Osteoblast (primary cell): ENCODE data around the gene GDI1. TPM values are rescaled to one million over a fixed set of nuclear protein-coding genes. Genes with fewer than 3 reads are reported as not detected.
A peak's percentile ranks its signal among the peaks of the same experiment; 100 is the strongest.

Experiments used
- DNase-seq: peaks from one replicate; pipeline ENCODE4 v3.0.0; 2011; ENCODE audit warnings: low spot score, mixed read lengths; ENCODE audit not compliant: insufficient read length; ENCODE audit errors: missing footprints
- H2AFZ ChIP-seq: 2 replicates; pipeline ENCODE4 v1.6.0; 2011; ENCODE audit warnings: mild to moderate bottlenecking, low read length
- H3K27ac ChIP-seq: 2 replicates; pipeline ENCODE4 v1.5.1; 2011; ENCODE audit warnings: mild to moderate bottlenecking, low read depth, low read length, moderate library complexity
- H3K27me3 ChIP-seq: 2 replicates; pipeline ENCODE4 v1.6.0; 2012; ENCODE audit warnings: mild to moderate bottlenecking, control low read depth, inconsistent platforms, low read length, moderate library complexity; ENCODE audit not compliant: insufficient read depth
- H3K36me3 ChIP-seq: 2 replicates; pipeline ENCODE4 v1.5.1; 2011; ENCODE audit warnings: mild to moderate bottlenecking, low read length, control low read depth, moderate library complexity; ENCODE audit not compliant: insufficient read depth
- H3K4me1 ChIP-seq: 2 replicates; pipeline ENCODE4 v1.5.1; 2011; ENCODE audit warnings: mild to moderate bottlenecking, low read length, control low read depth, moderate library complexity; ENCODE audit not compliant: insufficient read depth
- H3K4me2 ChIP-seq: 2 replicates; pipeline ENCODE4 v1.6.0; 2011; ENCODE audit warnings: mild to moderate bottlenecking, low read length; ENCODE audit not compliant: insufficient read depth
- H3K4me3 ChIP-seq: fragments of 200-600 bp; sonication (generic); 3 replicates; pipeline ENCODE4 v1.5.1; 2012; ENCODE audit warnings: mild to moderate bottlenecking, low read length, inconsistent platforms; ENCODE audit not compliant: insufficient read depth
- H3K79me2 ChIP-seq: 2 replicates; pipeline ENCODE4 v1.6.0; 2012; ENCODE audit warnings: mild to moderate bottlenecking, low read length, control low read depth, inconsistent platforms; ENCODE audit not compliant: insufficient read depth
- H3K9me3 ChIP-seq: 2 replicates; pipeline ENCODE4 v1.5.1; 2011; ENCODE audit warnings: low read depth, low read length, control low read depth
- H4K20me1 ChIP-seq: 2 replicates; pipeline ENCODE4 v1.6.0; 2012; ENCODE audit warnings: mild to moderate bottlenecking, low read length, control low read depth; ENCODE audit not compliant: insufficient read depth
- total RNA-seq: library from RNA; depleted of rRNA; stranded (reverse); fragments of >200 nt; gene quantifications from 2 replicates; pipeline ENCODE4 v1.2.3, GENCODE V29; 2012
- TF ChIP-seq, protein P1 (sequence below): IDR thresholded peaks from 2 replicates; pipeline ENCODE4 v1.5.1; 2011; ENCODE audit warnings: mild to moderate bottlenecking, low read depth, low read length, moderate library complexity; ENCODE audit errors: extremely low read depth

Gene GDI1
- total RNA-seq, 1 donor: 74.6 TPM

DNA sequence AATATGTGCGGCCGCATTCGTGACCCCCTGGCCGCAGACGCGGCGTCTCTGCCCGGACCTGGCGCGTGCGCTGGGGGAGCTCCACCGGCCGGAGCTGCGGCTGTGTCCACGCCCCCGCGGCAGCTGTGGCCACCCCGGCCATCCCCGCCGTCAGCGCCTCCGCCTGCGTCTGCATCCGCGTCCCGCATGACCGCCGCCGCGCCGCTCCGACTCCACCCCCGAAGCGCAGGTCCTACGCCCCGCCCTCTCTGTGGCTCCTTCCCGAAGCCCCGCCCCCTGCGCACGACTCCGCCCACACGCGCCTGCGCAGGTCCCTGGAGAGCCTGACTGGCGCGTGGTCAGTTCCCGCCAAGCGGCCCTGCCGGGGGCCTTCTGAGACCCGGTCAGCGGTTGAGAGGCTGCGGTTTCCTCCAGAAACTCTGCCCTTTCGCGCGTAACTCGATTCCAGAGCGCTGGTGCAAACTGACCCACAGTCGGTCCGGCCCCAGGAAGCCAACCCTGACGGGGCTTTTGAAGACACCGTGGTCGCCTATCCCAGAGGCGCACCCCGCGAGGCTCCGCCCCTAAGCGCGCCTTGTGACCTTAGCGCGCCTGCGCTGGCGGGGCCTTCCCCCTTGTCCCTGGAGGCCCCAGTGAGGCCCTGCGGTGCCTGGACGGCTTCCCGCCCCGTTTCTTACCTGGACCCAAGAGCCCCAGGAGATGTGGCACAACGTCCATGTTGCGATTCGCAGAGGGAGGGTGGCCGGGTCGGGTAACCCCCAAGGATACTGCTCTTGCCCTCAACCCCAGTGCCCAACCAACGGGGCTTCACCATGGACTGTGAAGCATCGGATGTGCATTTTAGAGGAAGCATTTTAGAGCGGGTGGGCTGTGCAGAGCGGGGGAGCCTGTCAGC is 42.0 kb downstream of the GDI1 start, which contains the start of gene LAGE3:
LAGE3 (minus strand) TSS at position 554 of the 895 bp plus-strand sequence; CDS start at position 188, 366 bp downstream.
- TF ChIP-seq, protein P1, sequence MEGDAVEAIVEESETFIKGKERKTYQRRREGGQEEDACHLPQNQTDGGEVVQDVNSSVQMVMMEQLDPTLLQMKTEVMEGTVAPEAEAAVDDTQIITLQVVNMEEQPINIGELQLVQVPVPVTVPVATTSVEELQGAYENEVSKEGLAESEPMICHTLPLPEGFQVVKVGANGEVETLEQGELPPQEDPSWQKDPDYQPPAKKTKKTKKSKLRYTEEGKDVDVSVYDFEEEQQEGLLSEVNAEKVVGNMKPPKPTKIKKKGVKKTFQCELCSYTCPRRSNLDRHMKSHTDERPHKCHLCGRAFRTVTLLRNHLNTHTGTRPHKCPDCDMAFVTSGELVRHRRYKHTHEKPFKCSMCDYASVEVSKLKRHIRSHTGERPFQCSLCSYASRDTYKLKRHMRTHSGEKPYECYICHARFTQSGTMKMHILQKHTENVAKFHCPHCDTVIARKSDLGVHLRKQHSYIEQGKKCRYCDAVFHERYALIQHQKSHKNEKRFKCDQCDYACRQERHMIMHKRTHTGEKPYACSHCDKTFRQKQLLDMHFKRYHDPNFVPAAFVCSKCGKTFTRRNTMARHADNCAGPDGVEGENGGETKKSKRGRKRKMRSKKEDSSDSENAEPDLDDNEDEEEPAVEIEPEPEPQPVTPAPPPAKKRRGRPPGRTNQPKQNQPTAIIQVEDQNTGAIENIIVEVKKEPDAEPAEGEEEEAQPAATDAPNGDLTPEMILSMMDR: no peak
- Histone ChIP-seq H3K27ac (peak within 1 kb of the TSS; percentile 33), H3K4me2 (peak within 1 kb of the TSS; percentile 76), H3K9me3 (no peaks in the 10 kb centered on the region), H2AFZ (peak within 1 kb of the TSS; percentile 65), H3K27me3 (no peaks in the 10 kb centered on the region), H3K4me3 (peak within 1 kb of the TSS; percentile 64), H3K4me1 (no peaks in the 10 kb centered on the region), H4K20me1 (no peaks in the 10 kb centered on the region), H3K36me3 (peaks cover 5% of the 10 kb centered on the region), H3K79me2 (no peaks in the 10 kb centered on the region)
- DNase-seq: peak; percentile 98

DNA sequence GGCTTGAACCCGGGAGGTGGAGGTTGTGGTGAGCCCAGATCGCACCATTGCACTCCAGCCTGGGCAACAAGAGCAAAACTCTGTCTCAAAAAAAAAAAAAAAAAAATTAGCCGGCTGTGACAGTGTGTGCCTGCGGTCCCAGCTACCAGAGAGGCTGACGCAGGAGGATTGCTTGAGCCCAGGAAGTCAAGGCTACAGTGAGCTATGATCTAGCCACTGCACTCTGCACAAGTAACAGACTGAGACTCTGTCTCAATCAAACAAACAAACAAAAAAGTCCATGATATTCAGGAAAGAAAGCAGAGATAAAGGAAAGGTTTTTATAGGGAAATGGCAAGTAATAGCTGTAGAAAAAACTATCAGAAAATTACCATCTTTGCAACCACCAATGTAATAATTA is 44.2 kb downstream of the GDI1 start:
- Histone ChIP-seq H3K4me2 (no peak overlapping the region), H3K79me2 (peaks cover 7% of the 10 kb centered on the region), H3K27ac (no peak overlapping the region), H3K4me1 (no peaks in the 10 kb centered on the region), H4K20me1 (no peaks in the 10 kb centered on the region), H3K4me3 (no peak overlapping the region), H3K36me3 (peaks cover 9% of the 10 kb centered on the region), H3K27me3 (no peaks in the 10 kb centered on the region), H3K9me3 (no peaks in the 10 kb centered on the region), H2AFZ (no peak overlapping the region)
- peak; percentile 14 for DNase-seq
- TF ChIP-seq, protein P1: no peak

DNA sequence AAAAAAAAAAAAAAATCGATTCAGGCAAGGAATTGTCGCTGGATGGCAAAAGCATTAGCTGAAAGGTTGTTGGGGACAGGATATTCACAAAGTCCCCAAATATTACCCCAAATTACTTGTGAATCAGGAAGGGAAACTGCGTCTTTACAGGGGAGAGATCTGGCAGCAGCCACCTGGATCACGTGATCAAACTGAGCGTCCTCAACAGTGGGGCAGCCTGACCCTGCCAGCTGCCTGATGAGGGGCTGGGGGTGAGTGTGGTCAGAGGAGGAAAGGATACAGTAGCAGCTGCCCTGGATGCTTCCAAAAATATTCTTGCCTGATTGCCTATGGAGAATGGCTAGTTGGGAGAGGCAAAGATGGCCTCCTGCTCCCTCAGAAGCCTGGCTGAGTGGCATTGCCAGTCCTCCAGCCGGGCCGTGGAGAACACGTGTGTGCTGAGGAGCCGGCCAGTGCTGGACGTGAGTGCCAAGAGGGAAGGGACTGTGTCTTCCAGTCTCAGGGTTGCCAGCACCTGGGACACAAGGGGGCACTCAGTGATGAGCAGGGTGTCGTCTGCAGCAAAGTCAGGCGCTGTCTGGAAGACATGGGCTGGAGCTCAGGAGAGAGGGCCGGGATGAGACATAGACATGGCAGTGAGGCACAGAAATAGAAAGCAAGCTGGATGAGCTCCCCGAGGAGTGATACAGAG is 45.1 kb downstream of the GDI1 start:
- H3K36me3 ChIP-seq: peaks cover 9% of the 10 kb centered on the region
- peak; percentile 74 for DNase-seq
- no peaks in the 10 kb centered on the region for H4K20me1 ChIP-seq
- TF ChIP-seq, protein P1: no peak
- no peak overlapping the region for H3K4me2 ChIP-seq
- H3K27me3 ChIP-seq: no peaks in the 10 kb centered on the region
- H3K4me3 ChIP-seq: no peak overlapping the region
- no peaks in the 10 kb centered on the region for H3K4me1 ChIP-seq
- no peak overlapping the region for H3K27ac ChIP-seq
- no peak overlapping the region for H2AFZ ChIP-seq
- H3K9me3 ChIP-seq: no peaks in the 10 kb centered on the region
- H3K79me2 ChIP-seq: peaks cover 7% of the 10 kb centered on the region

DNA sequence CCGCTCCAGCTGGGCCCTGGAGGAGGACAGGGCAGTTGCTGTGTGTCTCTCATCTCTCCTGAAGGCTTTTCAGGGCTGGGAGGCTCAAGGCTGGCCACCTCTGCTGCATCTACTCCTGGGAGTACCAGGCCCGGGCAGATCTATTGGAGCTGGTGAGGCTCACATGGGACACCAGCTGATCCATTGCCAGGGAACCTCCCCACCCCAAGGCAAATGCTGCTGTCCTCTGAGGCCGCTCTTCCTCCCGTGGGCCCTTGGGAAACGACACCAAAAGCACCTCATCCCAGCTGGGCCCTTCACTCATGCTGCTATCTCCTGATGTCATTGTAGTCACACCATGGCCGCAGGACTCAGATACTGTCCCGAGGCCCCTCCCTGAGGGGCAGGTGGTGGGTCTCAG is 45.8 kb downstream of the GDI1 start:
- H3K27ac ChIP-seq: no peak overlapping the region
- DNase-seq: peak; percentile 65
- H3K4me3 ChIP-seq: no peak overlapping the region
- peaks cover 11% of the 10 kb centered on the region for H3K79me2 ChIP-seq
- H3K4me1 ChIP-seq: no peaks in the 10 kb centered on the region
- H4K20me1 ChIP-seq: no peaks in the 10 kb centered on the region
- TF ChIP-seq, protein P1: no peak
- no peak overlapping the region for H2AFZ ChIP-seq
- no peak overlapping the region for H3K4me2 ChIP-seq
- H3K9me3 ChIP-seq: no peaks in the 10 kb centered on the region
- H3K36me3 ChIP-seq: peaks cover 13% of the 10 kb centered on the region
- H3K27me3 ChIP-seq: no peaks in the 10 kb centered on the region
